ENCODE results near the gene TPRA1.

TPRA1 gene

DNA sequence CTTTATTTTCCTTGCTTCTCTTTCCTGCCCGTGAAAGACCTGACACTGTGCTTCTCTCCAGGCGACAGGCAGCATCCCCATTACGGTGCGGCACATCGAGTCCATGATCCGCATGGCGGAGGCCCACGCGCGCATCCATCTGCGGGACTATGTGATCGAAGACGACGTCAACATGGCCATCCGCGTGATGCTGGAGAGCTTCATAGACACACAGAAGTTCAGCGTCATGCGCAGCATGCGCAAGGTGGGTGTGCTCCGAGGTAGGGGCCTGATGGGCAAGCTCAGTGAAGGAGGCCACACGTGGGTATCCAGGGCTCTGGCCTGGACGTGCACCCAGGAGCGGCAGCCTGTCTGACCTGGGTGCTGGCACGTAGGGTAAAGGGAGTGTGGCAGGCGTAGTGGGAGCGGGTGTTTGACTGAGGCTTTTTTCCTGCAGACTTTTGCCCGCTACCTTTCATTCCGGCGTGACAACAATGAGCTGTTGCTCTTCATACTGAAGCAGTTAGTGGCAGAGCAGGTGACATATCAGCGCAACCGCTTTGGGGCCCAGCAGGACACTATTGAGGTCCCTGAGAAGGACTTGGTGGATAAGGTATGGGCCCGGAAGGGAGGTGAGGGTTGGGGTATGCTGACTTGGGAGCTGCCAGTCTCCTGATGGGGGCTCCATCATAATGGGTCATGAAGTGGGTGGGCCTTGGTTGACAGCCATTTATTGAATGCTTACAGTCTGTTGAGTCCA, 30.3 kb upstream of the TPRA1 start:
- FAIRE-seq (no peak), DNase-seq (ENCODE audit: insufficient read length, low spot score) (no peak)
- TF ChIP-seq SPI1 (IDR thresholded peaks at IDR 0.05; ENCODE audit: low read depth, low read length) (no peak), POLR2AphosphoS5 (IDR thresholded peaks at IDR 0.05; ENCODE audit: low read depth, low read length) (no peak), POLR2A (IDR thresholded peaks at IDR 0.05; ENCODE audit: low read depth, low read length) (no peak; the same call in 1 of the 2 replicates), POU2F2 (IDR thresholded peaks at IDR 0.05; ENCODE audit: low read depth, low read length) (no peak), PAX5 (IDR thresholded peaks at IDR 0.05; ENCODE audit: insufficient read depth, low read length, severe bottlenecking) (no peak), TAF1 (IDR thresholded peaks at IDR 0.05; ENCODE audit: low read depth, low read length) (no peak)

DNA sequence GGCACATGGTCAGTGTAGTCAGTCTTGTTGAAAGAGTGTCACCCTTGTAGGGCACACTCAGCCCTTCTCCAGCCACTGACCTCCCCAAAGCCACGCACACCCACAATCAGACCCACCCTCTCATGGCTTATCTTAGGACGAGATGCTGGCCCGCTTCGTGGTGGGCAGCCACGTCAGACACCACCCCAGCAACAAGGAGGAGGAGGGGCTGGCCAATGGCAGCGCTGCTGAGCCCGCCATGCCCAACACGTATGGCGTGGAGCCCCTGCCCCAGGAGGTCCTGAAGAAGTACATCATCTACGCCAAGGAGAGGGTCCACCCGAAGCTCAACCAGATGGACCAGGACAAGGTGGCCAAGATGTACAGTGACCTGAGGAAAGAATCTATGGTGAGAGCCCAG, 28.4 kb upstream of the TPRA1 start:
- no peak for TF ChIP-seq TAF1 (IDR thresholded peaks at IDR 0.05; ENCODE audit: low read depth, low read length)
- no peak for TF ChIP-seq SPI1 (IDR thresholded peaks at IDR 0.05; ENCODE audit: low read depth, low read length)
- TF ChIP-seq POLR2A (IDR thresholded peaks at IDR 0.05; ENCODE audit: low read depth, low read length) = no peak
- no peak for TF ChIP-seq POLR2AphosphoS5 (IDR thresholded peaks at IDR 0.05; ENCODE audit: low read depth, low read length)
- no peak for TF ChIP-seq PAX5 (IDR thresholded peaks at IDR 0.05; ENCODE audit: insufficient read depth, low read length, severe bottlenecking)
- no peak for TF ChIP-seq POU2F2 (IDR thresholded peaks at IDR 0.05; ENCODE audit: low read depth, low read length)
- DNase-seq (ENCODE audit: insufficient read length, low spot score) = no peak

DNA sequence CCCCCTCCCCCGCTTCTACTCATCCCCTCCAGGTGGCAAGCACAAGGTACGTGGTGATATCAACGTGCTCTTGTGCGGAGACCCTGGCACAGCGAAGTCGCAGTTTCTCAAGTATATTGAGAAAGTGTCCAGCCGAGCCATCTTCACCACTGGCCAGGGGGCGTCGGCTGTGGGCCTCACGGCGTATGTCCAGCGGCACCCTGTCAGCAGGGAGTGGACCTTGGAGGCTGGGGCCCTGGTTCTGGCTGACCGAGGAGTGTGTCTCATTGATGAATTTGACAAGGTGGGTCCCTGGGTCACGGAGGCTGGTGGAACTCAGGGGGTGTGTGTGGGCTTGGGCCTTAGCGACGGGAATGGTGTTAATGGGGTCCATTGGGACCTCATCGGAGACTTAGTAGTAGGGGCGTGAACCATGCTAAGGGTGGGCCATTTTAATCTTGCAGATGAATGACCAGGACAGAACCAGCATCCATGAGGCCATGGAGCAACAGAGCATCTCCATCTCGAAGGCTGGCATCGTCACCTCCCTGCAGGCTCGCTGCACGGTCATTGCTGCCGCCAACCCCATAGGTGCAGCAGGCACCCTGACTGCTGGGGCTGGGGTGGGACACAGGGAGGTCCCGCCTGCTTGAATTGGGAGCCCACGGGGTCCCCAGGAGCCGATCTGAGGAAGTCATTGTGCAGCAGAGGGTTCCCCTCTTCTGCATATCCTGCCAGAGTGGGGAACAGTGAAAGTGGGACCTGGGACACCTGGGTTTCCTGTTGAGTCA, 26.5 kb upstream of the TPRA1 start:
- DNase-seq (ENCODE audit: insufficient read length, low spot score) (no peak), FAIRE-seq (no peak)
- TF ChIP-seq POLR2AphosphoS5 (IDR thresholded peaks at IDR 0.05; ENCODE audit: low read depth, low read length) (no peak; the same call in 1 of the 2 replicates), TAF1 (IDR thresholded peaks at IDR 0.05; ENCODE audit: low read depth, low read length) (no peak), SPI1 (IDR thresholded peaks at IDR 0.05; ENCODE audit: low read depth, low read length) (no peak), PAX5 (IDR thresholded peaks at IDR 0.05; ENCODE audit: insufficient read depth, low read length, severe bottlenecking) (no peak), POLR2A (IDR thresholded peaks at IDR 0.05; ENCODE audit: low read depth, low read length) (no peak), POU2F2 (IDR thresholded peaks at IDR 0.05; ENCODE audit: low read depth, low read length) (no peak)

More for the DNA sequence above, 28.4 kb upstream of the TPRA1 start:
- no peak for FAIRE-seq

DNA sequence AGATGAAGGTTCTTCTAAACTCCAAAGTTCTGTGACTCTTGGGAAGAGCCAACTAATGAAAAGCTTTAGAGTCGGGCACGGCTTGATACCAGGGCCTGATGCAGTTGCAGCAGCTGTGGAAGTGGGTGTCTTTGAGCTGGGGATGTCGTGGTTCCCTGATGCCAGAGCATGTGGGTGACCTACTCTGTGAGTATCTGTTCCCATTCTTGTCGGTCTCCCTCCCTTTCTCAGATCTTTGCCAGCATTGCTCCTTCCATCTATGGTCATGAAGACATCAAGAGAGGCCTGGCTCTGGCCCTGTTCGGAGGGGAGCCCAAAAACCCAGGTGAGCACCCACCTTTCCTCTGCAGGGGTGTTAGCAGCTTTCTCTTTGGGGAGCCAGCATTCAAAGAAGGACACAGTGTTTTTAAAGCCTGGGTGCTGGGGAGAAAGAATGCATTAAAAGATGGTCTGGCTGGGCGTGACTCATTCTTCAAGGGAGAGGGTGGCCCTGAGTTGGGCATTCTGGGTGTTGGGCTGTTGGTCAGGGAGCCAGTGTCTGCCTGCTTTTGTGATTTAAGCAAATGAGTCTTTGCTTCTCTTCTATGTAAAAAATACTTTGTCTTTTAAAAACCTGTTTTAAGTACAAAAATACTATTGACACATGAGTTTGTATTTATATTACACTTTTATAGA, 25.2 kb upstream of the TPRA1 start:
- FAIRE-seq (no peak), DNase-seq (ENCODE audit: insufficient read length, low spot score) (no peak)
- TF ChIP-seq PAX5 (IDR thresholded peaks at IDR 0.05; ENCODE audit: insufficient read depth, low read length, severe bottlenecking) (no peak), TAF1 (IDR thresholded peaks at IDR 0.05; ENCODE audit: low read depth, low read length) (no peak), POU2F2 (IDR thresholded peaks at IDR 0.05; ENCODE audit: low read depth, low read length) (no peak), SPI1 (IDR thresholded peaks at IDR 0.05; ENCODE audit: low read depth, low read length) (no peak), POLR2A (IDR thresholded peaks at IDR 0.05; ENCODE audit: low read depth, low read length) (no peak), POLR2AphosphoS5 (IDR thresholded peaks at IDR 0.05; ENCODE audit: low read depth, low read length) (no peak)

DNA sequence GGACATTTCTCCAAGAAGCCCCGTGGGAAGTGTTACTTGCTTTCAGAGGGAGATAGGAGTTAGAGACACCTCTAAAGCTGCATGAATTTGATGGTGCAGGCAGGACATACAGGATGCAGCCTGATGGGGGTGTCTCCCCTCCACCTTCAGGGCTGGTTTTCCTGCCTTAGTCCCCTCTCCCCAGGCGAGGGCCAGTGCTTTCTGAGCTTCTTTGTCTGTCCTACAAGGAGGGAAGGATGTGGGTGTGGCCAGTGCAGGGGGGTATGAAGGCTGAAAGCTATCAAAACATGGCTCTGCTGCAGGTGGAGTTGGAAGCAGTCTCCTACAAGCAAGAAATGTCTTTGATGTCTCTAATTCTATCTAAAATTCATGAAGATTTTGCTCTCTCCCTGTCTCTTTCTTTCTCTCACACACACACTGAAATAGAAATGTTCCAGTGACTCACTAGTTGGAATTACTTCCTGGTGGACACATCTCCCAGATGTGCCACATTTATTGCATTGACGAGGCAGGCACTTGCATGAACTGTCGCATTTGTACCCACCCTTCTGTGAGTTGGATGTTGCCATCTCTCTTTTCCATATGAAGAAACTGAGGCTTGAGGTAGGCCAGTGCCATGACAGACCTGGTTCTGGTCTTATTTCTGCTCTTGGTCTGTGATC, 24.5 kb upstream of the TPRA1 start:
- no peak for FAIRE-seq
- no peak for TF ChIP-seq POU2F2 (IDR thresholded peaks at IDR 0.05; ENCODE audit: low read depth, low read length)
- no peak for TF ChIP-seq POLR2A (IDR thresholded peaks at IDR 0.05; ENCODE audit: low read depth, low read length)
- TF ChIP-seq TAF1 (IDR thresholded peaks at IDR 0.05; ENCODE audit: low read depth, low read length) = no peak
- TF ChIP-seq POLR2AphosphoS5 (IDR thresholded peaks at IDR 0.05; ENCODE audit: low read depth, low read length) = no peak
- no peak for TF ChIP-seq SPI1 (IDR thresholded peaks at IDR 0.05; ENCODE audit: low read depth, low read length)
- no peak for TF ChIP-seq PAX5 (IDR thresholded peaks at IDR 0.05; ENCODE audit: insufficient read depth, low read length, severe bottlenecking)
- no peak for DNase-seq (ENCODE audit: insufficient read length, low spot score)

DNA sequence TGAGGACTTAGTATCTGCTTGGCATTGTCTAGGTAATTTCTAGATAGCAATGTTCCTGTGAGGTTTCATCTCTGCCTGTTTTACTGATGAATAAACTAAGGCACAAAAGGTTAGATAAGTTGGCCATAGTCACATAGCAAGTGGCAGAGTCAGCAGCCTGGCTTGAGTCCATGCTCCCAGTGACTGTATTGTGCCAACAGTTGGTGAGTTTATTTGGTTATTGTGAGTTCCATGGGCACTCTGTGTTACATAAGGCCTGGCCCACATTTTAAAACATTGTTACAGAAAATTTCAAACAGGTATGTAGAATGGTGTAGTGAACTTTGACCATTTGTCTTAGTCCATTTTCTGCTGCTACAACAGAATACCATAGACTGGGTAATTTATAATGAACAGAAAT, 22.9 kb upstream of the TPRA1 start:
- no peak for TF ChIP-seq POU2F2 (IDR thresholded peaks at IDR 0.05; ENCODE audit: low read depth, low read length)
- TF ChIP-seq PAX5 (IDR thresholded peaks at IDR 0.05; ENCODE audit: insufficient read depth, low read length, severe bottlenecking) = no peak
- TF ChIP-seq SPI1 (IDR thresholded peaks at IDR 0.05; ENCODE audit: low read depth, low read length) = no peak
- DNase-seq (ENCODE audit: insufficient read length, low spot score) (no peak), FAIRE-seq (no peak)

DNA sequence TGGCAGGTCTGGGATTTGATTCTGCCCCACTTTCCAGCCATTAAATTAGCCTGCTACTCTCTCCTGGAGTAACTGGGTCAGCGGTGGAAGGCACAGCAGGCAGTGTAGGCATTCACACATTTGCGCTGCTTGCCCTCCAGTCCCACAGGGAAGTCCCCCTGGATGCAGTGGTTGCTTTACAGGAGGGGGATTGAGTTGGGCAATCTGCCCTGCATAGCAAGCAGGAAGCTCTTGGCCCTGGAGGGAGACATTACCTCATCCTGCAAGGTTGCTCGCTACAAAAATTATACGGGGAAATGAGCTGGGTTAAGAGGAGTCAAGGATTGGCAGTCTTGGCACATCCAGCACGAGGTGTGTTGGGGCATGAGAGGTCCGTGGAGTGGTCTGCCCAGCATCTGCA, 22.4 kb upstream of the TPRA1 start:
- TF ChIP-seq PAX5 (IDR thresholded peaks at IDR 0.05; ENCODE audit: insufficient read depth, low read length, severe bottlenecking) (no peak), SPI1 (IDR thresholded peaks at IDR 0.05; ENCODE audit: low read depth, low read length) (no peak), TAF1 (IDR thresholded peaks at IDR 0.05; ENCODE audit: low read depth, low read length) (no peak), POU2F2 (IDR thresholded peaks at IDR 0.05; ENCODE audit: low read depth, low read length) (no peak), POLR2A (IDR thresholded peaks at IDR 0.05; ENCODE audit: low read depth, low read length) (no peak), POLR2AphosphoS5 (IDR thresholded peaks at IDR 0.05; ENCODE audit: low read depth, low read length) (no peak)
- FAIRE-seq = no peak
- DNase-seq (ENCODE audit: insufficient read length, low spot score) = no peak

DNA sequence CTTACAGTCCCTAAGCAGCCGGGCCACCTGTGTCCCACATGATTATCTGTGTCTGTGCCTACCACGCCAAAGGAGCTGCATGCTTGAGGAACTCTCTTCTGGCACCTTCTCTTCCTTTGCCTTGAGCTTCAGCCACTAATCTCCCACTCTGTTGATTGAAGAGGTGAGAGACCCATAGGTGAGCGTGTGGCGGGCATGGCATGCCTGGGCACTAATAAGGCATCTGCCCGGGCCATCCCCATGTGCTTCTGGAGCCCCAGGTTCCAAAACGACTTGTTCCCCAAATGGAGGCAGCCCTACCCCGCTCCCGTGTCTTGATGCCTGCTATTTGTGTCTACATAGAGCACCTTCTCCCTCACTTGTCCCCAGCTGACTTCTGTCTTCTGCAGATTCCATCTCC, 20.7 kb upstream of the TPRA1 start:
- TF ChIP-seq POU2F2 (IDR thresholded peaks at IDR 0.05; ENCODE audit: low read depth, low read length) (no peak), SPI1 (IDR thresholded peaks at IDR 0.05; ENCODE audit: low read depth, low read length) (no peak), POLR2AphosphoS5 (IDR thresholded peaks at IDR 0.05; ENCODE audit: low read depth, low read length) (no peak), PAX5 (IDR thresholded peaks at IDR 0.05; ENCODE audit: insufficient read depth, low read length, severe bottlenecking) (no peak), POLR2A (IDR thresholded peaks at IDR 0.05; ENCODE audit: low read depth, low read length) (no peak), TAF1 (IDR thresholded peaks at IDR 0.05; ENCODE audit: low read depth, low read length) (no peak)
- FAIRE-seq = no peak
- DNase-seq (ENCODE audit: insufficient read length, low spot score) = no peak

All from GM12891 (cell line).